Kidney glomerular epithelial cell (primary cell): Measurements from ENCODE around the gene MANSC4.
"Not testable (repeated sequence)": the region's sequence is repeated elsewhere in the genome, so short reads cannot be mapped to it uniquely, and the experiment has no call there.

ENCODE experiments used
- DNase-seq: peaks from one replicate; lab custom pipeline; 2025; lab: John Stamatoyannopoulos, UW

MANSC4 gene

DNA sequence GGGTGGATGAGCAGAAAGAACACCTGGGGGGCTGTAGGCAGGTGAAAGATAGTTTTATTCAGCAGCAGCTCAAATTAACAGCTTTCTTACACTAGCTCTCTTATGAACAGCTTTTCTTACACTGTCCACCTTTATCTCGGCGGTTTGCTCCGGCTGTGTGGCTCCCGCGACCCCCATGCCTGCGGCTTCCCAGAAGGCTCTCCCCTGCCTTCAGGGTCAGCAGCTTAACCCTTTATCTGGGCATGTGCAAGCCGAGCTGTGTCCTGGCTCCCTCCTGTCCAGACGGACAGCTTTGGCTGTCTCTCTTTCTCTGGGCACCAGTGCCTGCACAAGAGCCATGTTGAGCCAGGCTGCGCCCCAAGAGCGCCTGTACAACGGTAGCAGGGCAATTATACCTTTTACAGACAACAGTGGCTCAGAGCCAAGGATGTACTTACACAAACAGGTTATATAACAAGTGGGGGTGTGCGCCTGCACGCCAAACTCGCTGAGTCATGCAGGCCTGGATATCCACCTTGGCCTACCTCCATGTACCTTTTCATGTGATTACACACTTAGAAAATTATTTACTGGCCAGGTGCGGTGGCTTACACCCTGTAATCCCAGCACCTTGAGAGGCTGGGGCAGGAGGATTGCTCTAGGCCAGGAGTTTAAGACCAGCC is 28.5 kb downstream of the MANSC4 start:
- DNase-seq: no peak

DNA sequence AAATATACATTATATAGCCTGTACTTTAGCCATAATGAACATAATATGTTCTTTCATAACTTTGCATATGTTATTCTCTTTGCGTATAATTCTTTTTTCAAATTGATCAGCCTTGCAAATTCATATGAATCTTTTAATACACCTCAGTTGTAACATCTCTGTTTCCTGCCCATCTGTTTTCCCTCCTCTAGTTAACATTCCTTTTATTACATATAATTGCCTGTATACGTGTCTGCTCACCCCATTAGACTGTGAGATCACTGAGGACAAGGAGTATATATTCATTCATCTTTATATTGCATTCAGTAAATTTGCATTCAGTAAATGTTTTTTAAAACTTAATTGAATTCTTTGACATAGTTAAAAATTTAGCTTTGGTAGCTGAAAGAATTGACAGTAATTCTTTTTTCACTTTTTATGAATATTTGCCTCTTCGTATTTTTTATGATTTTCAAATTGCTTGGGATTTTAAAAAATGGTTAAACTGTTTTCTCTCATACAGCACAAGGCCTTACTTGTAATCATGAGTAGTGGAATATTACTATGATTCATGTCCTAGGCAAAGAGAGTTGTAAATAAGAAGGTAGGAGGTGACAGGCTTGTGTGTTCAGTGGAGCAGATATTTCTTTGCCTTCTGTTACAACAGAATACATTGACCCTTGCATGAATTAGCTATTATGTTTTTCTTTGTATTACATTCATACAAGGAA is 32.8 kb downstream of the MANSC4 start:
- peak; percentile 26 for DNase-seq

DNA sequence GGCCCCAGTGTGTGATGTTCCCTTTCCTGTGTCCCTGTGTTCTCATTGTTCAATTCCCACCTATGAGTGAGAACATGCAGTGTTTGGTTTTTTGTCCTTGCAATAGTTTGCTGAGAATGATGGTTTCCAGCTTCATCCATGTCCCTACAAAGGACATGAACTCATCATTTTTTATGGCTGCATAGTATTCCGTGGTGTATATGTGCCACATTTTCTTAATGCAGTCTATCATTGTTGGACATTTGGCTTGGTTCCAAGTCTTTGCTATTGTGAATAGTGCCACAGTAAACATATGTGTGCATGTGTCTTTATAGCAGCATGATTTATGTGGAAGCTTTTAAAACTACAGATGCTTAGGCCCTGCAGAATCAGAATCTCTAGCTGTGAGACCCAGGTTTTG is 34.3 kb downstream of the MANSC4 start:
- DNase-seq: not testable (repeated sequence)

DNA sequence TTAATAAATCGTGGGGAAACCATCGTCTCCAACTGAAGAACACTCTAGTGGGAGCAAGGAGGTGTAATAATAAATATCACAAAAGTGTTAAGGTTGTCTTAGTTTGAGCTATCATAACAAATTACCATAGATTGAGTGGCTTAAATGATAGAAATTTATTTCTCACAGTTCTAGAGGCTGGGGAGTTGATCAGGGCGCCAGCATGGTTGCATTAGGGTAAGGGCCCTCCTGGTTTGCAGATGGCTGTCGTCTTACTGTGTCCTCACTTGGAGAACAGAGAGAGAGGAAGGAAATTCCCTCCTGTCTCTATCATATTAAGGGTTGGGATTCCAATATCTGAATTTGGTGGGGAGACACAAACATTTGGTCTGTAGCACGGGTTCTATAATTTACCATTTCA is 36.4 kb downstream of the MANSC4 start:
- DNase-seq: no peak

DNA sequence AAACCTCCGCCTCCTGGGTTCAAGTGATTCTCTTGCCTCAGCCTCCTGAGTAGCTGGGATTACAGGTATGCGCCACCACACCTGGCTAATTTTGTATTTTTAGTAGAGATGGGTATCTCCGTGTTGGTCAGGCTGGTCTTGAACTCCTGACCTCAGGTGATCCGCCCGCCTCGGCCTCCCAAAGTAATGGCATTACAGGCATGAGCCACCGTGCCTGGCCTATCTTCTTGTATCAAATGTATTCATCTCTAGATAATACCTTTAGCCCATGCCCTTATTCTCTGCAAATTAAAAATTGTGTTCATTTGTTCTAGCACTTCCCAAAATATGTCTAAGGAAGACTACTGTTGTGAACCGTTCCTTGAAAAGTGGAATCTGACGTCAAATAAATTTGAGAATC is 45.7 kb downstream of the MANSC4 start:
- not testable (repeated sequence) for DNase-seq

DNA sequence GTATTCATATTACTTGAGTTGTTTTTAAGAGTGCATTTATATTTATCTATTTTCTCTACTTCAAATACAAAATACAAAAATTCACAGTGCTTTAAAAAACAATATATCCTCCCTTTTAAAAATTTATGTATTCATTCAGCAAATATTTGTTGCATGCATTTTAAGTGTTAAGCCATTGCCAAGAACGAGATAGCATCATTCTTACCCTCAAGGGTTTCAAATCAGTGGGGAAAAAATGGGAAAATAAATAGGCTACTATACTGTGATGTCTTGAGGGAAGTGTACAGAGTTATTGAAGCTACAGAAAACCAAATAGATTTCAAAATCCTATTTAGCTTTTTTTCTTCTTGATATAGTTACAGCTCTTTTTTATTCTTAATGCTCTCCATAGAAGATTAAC is 46.2 kb downstream of the MANSC4 start:
- DNase-seq: no peak

DNA sequence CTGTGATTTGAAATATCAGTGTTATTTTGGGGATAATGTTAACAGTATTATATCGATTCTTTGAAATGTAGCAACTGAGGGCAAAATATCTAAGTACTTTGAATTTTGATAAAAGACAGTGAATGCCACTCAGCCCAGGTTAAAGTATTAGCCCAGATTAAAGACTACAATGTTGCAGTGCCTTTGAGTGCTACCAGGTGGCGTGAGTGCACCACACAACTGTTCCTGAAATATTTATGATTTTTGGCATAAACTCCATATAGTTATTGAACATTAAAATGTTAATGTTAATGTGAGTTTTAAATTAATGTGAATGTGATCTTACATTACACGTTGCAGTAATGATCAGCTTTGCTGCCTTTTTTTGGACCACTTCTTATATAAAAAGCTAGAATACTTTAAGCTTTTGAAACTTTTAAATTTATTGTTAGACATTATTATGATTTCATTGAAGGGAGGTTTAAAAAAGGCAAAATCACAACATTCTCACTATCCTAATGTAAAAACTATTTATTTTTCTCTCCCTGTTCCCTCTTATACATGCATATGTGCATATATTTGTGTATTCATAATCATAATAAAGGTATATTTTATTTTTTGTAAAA is 46.9 kb downstream of the MANSC4 start:
- DNase-seq: peak; percentile 55

DNA sequence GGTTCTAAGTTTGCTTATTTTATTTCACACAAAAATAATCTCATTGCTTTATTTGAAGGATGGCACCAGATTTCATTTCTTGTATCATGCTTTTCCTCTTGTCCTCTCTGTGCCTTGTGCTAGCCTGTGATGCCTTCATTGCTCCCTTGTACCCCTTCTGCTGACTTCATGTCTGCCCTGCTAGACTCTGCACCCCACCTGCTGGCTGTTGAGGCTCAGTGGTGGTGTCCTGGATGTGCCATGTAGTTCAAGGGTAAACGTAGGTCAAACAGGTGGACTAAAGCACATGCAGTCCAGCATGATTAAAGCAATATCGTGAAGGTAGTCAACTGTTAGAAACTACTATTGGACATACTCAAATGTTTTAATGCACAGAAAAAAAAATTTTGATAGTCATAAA is 47.8 kb downstream of the MANSC4 start:
- no peak for DNase-seq

DNA sequence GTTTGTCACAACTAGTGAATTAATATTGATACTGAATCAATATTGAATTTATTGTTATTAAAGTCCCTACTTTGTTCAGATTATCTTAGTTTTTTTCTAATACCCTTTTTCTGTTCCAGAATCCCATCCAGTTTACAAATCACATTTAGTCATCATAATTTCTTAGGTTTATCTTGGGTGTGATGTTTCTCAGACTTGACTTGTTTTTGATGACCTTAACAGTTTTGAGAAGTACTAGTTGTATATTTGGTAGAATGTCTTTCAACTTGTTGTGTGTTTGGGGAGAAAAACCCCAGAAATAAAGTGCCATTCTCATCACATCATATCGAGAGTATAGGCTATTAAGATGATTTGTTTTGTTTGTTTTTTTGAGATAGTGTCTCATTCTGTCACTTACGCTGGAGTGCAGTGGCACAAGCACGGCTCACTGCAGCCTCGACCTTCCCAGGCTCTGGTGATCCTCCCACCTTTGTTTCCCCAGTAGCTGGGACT is 49.9 kb downstream of the MANSC4 start:
- DNase-seq: no peak

DNA sequence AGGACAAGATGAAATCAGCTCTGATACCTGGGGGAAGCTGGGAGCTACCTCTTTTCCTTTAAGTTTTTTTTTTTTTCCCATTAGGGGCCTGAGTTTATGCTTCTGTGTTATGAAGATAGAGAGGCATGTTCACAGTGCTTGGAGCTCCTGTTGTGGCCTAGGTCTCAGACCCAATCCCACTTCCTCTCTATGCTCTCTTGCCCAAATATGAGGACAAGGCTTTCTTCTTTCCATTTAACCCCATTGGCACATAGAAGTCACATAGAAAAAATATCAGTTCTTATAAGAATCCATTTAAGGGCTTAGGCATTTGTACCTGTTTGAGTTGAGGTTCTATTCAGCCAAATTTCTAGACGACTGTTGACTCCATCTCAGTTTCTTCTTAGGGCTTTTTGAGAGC is 56.8 kb downstream of the MANSC4 start:
- DNase-seq: no peak
